ENCODE data around the gene LAPTM5. TPM values are rescaled to one million over a fixed set of nuclear protein-coding genes. Genes with fewer than 3 reads are reported as not detected.

The LAPTM5 gene
- total RNA-seq, 1 donor from 2014 or later = 214 TPM

DNA sequence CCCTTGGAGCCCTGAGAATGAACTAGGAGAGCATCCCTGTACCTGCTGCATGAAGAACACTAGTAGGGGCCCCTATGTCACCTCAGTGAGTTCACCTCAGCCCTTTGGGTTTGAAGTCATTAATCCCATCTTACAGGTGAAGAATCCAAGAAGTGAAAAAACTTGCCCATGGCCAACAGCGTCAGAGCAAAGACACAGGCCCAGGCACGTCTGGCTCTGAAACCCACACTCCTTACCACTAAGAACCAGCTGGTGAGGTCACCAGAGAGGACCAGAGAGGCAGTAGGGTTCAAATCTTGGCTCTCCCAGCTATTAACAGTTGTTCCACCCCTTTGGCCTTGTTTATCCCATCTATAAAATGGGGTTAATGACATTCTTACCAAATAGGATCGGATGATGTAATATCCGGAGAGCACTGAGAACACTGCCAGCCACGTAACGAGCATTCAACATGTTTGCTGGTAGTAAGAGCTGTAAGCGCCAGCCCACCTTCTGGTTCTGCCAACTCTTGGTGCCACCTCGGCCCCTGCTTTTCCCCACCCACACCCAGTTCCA, 43.0 kb downstream of the LAPTM5 start:
- H3K27ac Mint-ChIP-seq = no peak overlapping the region
- peaks cover 5% of the 10 kb centered on the region for H3K27me3 Mint-ChIP-seq (ENCODE audit: insufficient read depth)
- intact Hi-C loops (cut with micrococcal nuclease) = loop anchor here (10.0 kb wide), 1 partner anchor 1010 kb away; no protein-coding TSS in a partner anchor

DNA sequence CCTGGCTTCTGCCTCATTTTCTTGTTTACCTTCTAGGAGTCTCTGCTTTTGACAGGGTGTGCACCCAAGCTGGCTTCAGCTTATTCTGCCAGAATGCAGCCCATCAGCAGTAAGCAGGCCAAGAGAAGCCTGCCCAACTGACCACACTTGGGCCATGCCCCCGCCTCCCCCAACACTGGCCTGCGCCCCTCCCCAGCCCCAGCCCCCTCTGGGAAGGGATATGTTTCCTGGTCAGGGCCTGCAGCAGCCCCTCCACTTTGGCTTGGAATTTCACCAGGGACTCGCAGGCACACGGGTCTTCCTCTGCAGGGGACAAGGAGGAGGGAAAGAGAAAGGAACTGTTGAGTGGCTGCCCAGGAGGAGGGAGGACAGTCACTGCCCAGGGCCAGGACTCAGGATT, 43.5 kb downstream of the LAPTM5 start:
- no peaks in the 10 kb centered on the region for H3K36me3 Mint-ChIP-seq (ENCODE audit: low read depth)
- H3K27me3 Mint-ChIP-seq (ENCODE audit: insufficient read depth) = peaks cover 7% of the 10 kb centered on the region

More for the DNA sequence above, 43.0 kb downstream of the LAPTM5 start:
- DNase-seq (ENCODE audit: low spot score) = no peak
- H3K9me3 Mint-ChIP-seq = peaks cover 11% of the 10 kb centered on the region
- H3K4me1 Mint-ChIP-seq (ENCODE audit: low read depth) = peaks cover 18% of the 10 kb centered on the region
- no peak overlapping the region for H3K4me3 Mint-ChIP-seq
- no peaks in the 10 kb centered on the region for H3K36me3 Mint-ChIP-seq (ENCODE audit: low read depth)

DNA sequence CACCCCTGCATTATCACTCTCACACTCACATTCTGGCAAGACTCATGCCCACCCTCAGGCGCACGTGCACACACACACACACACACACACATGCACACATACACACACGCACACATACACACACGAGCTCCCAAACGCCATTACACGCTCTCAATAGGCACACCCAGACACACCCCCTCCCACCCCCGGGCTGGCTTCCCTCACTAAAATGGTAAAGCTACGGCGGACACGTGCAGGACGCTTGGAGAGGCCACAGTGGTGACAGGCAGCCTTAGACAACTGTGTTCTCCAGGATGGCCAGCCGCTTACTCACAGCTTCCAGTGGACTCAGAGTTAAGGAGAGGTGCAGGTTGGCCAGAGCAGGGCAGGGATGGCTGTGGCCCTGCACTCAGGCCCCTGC, 44.3 kb downstream of the LAPTM5 start:
- no peak overlapping the region for H3K4me3 Mint-ChIP-seq
- intact Hi-C loops (cut with micrococcal nuclease) = loop anchor here (10.0 kb wide), 1 partner anchor 1009 kb away; no protein-coding TSS in a partner anchor
- H3K27me3 Mint-ChIP-seq (ENCODE audit: insufficient read depth) = peaks cover 6% of the 10 kb centered on the region
- H3K27ac Mint-ChIP-seq = no peak overlapping the region
- peaks cover 11% of the 10 kb centered on the region for H3K9me3 Mint-ChIP-seq
- no peak for DNase-seq (ENCODE audit: low spot score)
- peaks cover 15% of the 10 kb centered on the region for H3K4me1 Mint-ChIP-seq (ENCODE audit: low read depth)
- no peaks in the 10 kb centered on the region for H3K36me3 Mint-ChIP-seq (ENCODE audit: low read depth)

More for the DNA sequence above, 43.5 kb downstream of the LAPTM5 start:
- Mint-ChIP-seq H3K4me3 (no peak overlapping the region), H3K27ac (no peak overlapping the region), H3K4me1 (ENCODE audit: low read depth) (peaks cover 15% of the 10 kb centered on the region), H3K9me3 (peaks cover 11% of the 10 kb centered on the region)
- intact Hi-C loops (cut with micrococcal nuclease) = loop anchor here (10.0 kb wide), 1 partner anchor 1009 kb away; no protein-coding TSS in a partner anchor
- DNase-seq (ENCODE audit: low spot score) = no peak

GRCh38 chr1:30712583-30712982, 45.0 kb downstream of the LAPTM5 start:
- Mint-ChIP-seq H3K9me3 (peaks cover 11% of the 10 kb centered on the region), H3K27ac (no peak overlapping the region), H3K4me3 (no peak overlapping the region), H3K27me3 (ENCODE audit: insufficient read depth) (peaks cover 8% of the 10 kb centered on the region), H3K4me1 (ENCODE audit: low read depth) (peaks cover 10% of the 10 kb centered on the region), H3K36me3 (ENCODE audit: low read depth) (no peaks in the 10 kb centered on the region)
- no peak for DNase-seq (ENCODE audit: low spot score)
- intact Hi-C loops (cut with micrococcal nuclease) = loop anchor here (10.0 kb wide), 1 partner anchor 1008 kb away; no protein-coding TSS in a partner anchor

DNA sequence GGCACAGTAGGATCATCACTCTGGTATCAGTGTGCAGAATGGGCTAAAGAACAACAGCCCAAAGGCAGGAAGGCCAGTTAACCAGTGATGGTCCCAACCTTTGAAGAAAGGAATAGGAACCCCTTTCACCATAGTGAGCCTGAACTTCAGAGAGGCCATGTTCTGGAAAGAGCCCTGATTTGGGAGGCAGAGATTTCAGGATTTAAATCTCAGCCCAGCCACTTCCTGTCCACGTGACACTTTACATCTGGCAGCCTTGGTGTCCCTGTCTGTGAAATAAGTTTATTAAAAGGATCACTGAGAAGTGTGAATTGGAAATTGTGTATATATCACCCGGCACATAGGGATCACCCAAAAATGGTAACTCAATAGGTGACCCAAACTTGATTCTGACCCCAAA, 47.2 kb downstream of the LAPTM5 start:
- no peaks in the 10 kb centered on the region for H3K36me3 Mint-ChIP-seq (ENCODE audit: low read depth)
- H3K27me3 Mint-ChIP-seq (ENCODE audit: insufficient read depth) = peaks cover 8% of the 10 kb centered on the region
- intact Hi-C loops (cut with micrococcal nuclease) = loop anchor here (10.0 kb wide), 1 partner anchor 1006 kb away; no protein-coding TSS in a partner anchor
- no peaks in the 10 kb centered on the region for H3K4me1 Mint-ChIP-seq (ENCODE audit: low read depth)
- no peak for DNase-seq (ENCODE audit: low spot score)
- peaks cover 1% of the 10 kb centered on the region for H3K9me3 Mint-ChIP-seq
- no peak overlapping the region for H3K4me3 Mint-ChIP-seq
- H3K27ac Mint-ChIP-seq = no peak overlapping the region

DNA sequence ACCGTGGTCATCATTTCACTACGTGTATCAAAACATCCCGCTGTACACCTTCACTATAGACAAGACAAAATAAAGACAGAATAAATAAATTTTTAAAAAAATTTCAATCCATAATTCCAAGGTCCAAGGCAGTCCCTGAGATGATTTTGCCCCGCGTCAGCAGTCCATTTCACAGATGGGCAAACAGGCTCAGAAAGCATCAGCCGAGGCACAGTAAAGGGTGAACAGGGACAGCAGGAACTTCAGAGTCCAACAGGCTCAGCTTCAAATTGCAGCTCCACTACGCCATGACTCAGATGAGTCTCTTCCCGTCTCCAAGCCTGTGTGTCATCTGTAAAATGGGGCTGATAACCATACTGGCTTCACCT, 49.2 kb downstream of the LAPTM5 start:
- H3K4me3 Mint-ChIP-seq = no peak overlapping the region

DNA sequence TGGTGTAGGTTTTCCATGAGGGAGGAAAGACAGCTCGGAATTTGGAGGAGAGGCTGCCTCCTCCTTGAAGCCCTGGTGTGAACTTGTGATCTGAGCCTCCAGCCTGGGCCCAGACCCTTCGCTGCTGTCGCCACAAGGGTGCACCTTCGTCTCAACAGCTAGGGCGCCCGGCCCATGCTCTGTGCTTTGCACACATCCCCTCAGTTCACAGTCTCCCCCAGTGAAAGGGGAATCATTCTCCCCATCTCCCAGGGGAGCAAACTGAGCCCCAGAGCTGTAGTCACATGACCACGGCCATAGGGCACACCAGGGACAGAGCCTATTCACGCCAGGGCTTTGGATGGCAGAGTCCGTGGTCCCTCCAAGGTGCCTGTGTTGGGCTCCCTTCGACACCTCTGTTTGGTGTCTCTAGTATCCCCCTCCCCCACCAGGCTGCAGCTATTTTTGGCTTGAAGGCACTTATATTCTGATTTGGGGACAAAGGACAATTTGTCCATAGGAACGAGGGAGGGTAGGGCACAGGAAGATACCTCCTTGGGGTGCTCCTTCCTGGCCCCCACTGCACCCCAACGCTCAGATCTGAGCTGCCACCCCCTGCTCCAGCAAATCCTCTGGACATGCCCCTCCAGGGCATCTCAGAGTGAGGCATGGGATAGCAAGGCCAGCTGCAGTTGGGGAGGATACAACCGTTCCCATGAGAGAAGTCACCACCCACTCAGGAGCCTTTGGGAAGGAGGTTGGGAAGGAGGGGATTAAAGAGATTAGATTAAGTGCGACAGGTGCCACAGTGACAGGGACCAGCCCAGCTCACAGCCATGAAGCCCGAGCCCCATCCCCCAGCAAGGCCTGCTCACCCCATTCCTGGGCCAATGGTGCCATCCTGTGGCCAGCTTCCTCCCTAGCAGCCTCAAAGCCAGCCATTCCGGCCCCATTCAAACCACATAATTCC, 49.9 kb downstream of the LAPTM5 start:
- no peaks in the 10 kb centered on the region for H3K36me3 Mint-ChIP-seq (ENCODE audit: low read depth)
- no peaks in the 10 kb centered on the region for H3K9me3 Mint-ChIP-seq
- H3K4me3 Mint-ChIP-seq = no peak overlapping the region
- H3K27ac Mint-ChIP-seq = no peak overlapping the region
- H3K27me3 Mint-ChIP-seq (ENCODE audit: insufficient read depth) = peaks cover 7% of the 10 kb centered on the region
- H3K4me1 Mint-ChIP-seq (ENCODE audit: low read depth) = no peaks in the 10 kb centered on the region
- intact Hi-C loops (cut with micrococcal nuclease) = loop anchor here (1.0 kb wide), 1 partner anchor 1471 kb away; the partner anchor contains the start of gene PTPRU
- peak; percentile 32 for DNase-seq (ENCODE audit: low spot score)

More for the DNA sequence above, 49.2 kb downstream of the LAPTM5 start:
- H3K9me3 Mint-ChIP-seq = no peaks in the 10 kb centered on the region
- DNase-seq (ENCODE audit: low spot score) = no peak
- no peak overlapping the region for H3K27ac Mint-ChIP-seq
- no peaks in the 10 kb centered on the region for H3K36me3 Mint-ChIP-seq (ENCODE audit: low read depth)
- peaks cover 7% of the 10 kb centered on the region for H3K27me3 Mint-ChIP-seq (ENCODE audit: insufficient read depth)
- H3K4me1 Mint-ChIP-seq (ENCODE audit: low read depth) = no peaks in the 10 kb centered on the region
- intact Hi-C loops (cut with micrococcal nuclease) = loop anchor here (1.0 kb wide), 1 partner anchor 1472 kb away; the partner anchor contains the start of gene PTPRU

GRCh38 chr1:30706528-30706927, 51.0 kb downstream of the LAPTM5 start:
- Mint-ChIP-seq H3K36me3 (ENCODE audit: low read depth) (no peaks in the 10 kb centered on the region), H3K27ac (no peak overlapping the region), H3K4me1 (ENCODE audit: low read depth) (no peaks in the 10 kb centered on the region), H3K27me3 (ENCODE audit: insufficient read depth) (peaks cover 7% of the 10 kb centered on the region), H3K9me3 (no peaks in the 10 kb centered on the region), H3K4me3 (no peak overlapping the region)
- no peak for DNase-seq (ENCODE audit: low spot score)
- intact Hi-C loops (cut with micrococcal nuclease) = no loop called here

DNA sequence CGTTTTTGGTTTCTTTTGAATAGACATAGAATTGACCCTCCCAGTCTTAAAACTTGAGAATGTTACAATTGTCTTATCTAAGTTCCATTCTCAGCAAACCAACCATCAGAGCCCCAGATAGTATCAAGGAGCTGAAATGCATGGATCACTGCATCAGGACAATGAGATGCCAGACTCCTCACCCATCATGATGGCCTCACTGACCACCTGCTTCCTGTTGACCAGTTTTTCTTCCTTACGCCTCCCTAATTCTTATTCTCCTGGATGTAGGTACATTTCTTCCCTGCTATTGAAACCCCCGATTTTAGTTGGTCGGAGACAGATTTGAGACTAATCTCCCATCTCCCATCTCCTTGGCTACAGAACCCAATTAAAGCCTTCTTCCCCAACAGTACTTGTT, 51.9 kb downstream of the LAPTM5 start:
- no peak for DNase-seq (ENCODE audit: low spot score)
- H3K4me1 Mint-ChIP-seq (ENCODE audit: low read depth) = no peaks in the 10 kb centered on the region
- peaks cover 7% of the 10 kb centered on the region for H3K27me3 Mint-ChIP-seq (ENCODE audit: insufficient read depth)
- intact Hi-C loops (cut with micrococcal nuclease) = no loop called here
- H3K27ac Mint-ChIP-seq = no peak overlapping the region
- no peak overlapping the region for H3K4me3 Mint-ChIP-seq
- H3K36me3 Mint-ChIP-seq (ENCODE audit: low read depth) = no peaks in the 10 kb centered on the region
- no peaks in the 10 kb centered on the region for H3K9me3 Mint-ChIP-seq

DNA sequence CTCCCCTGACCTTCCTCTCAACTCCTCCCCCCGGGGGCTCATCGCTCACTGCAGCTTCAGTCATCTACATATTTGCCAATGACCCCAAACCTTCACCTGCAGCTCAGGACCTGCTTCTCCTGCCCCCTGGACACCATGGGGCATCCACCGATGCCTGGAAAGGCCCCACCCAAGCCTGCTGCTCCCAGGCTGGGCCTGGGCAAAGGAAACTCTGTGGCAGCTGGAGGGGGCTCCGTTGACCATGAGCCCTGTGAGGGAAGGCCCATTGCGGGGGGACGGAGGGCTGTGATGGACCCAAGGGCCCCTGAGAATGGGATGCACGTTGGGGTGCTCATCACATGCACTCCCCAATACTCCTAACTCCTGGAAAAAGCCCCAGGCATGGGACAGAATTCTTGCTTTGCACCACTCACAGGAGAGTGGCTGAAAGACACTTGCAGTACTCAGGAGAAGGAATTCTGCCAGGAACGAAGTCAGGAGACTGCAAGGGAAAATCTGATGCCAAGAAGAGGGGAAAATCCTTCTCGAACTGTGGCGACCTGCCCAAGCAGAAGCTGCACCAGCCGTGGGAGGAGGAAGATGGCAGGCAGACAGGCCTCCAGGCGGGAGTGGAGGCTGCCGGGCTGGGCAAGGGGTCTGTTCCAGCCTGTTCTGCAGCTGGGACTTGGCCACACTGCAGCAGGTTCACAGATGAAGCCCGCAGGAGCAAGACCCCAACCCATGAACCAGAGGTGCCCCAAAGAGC, 52.6 kb downstream of the LAPTM5 start:
- no peak for DNase-seq (ENCODE audit: low spot score)
- H3K27me3 Mint-ChIP-seq (ENCODE audit: insufficient read depth) = peaks cover 7% of the 10 kb centered on the region
- intact Hi-C loops (cut with micrococcal nuclease) = no loop called here
- no peak overlapping the region for H3K27ac Mint-ChIP-seq
- H3K4me3 Mint-ChIP-seq = no peak overlapping the region
- H3K9me3 Mint-ChIP-seq = no peaks in the 10 kb centered on the region
- no peaks in the 10 kb centered on the region for H3K4me1 Mint-ChIP-seq (ENCODE audit: low read depth)
- no peaks in the 10 kb centered on the region for H3K36me3 Mint-ChIP-seq (ENCODE audit: low read depth)

DNA sequence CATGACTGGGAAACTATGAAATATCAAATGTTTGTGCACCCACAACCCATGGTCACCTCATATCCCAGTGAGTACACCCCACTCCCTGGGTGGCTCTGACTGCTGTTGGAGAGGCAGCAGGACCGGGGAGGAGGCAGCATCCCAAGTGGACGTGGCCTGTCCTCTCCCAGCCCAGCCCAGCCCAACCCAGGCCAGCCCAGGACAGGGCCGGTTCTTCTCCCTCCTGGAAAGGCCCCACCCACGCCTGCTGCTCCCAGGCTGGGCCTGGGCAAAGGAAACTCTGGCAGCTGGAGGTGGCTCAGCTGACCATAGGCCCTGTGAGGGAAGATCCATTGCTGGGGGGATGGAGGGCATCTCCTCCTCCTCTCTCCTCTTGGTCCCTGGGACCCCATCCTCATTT, 53.3 kb downstream of the LAPTM5 start:
- no peak for DNase-seq (ENCODE audit: low spot score)
- Mint-ChIP-seq H3K9me3 (no peaks in the 10 kb centered on the region), H3K27me3 (ENCODE audit: insufficient read depth) (peaks cover 2% of the 10 kb centered on the region), H3K36me3 (ENCODE audit: low read depth) (no peaks in the 10 kb centered on the region), H3K4me1 (ENCODE audit: low read depth) (no peaks in the 10 kb centered on the region), H3K27ac (no peak overlapping the region), H3K4me3 (no peak overlapping the region)
- intact Hi-C loops (cut with micrococcal nuclease) = no loop called here

DNA sequence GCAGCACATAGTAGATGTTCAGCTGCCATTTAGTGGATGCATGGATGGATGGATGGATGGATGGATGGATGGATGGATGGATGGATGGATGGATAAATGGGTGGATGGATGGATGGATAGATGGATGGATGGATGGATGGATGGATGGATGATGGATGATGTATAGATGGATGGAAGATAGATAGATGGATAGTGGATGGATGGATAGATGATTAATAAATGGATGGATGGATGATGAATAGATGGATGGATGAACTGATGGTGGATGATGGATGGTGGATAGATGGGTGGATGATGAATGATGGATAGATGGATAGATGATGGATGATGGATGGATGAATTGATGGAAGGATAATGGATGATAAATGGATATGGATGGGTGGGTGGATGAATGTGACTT, 54.8 kb downstream of the LAPTM5 start:
- Mint-ChIP-seq H3K27me3 (ENCODE audit: insufficient read depth) (no peaks in the 10 kb centered on the region), H3K4me1 (ENCODE audit: low read depth) (no peaks in the 10 kb centered on the region), H3K36me3 (ENCODE audit: low read depth) (no peaks in the 10 kb centered on the region), H3K27ac (no peak overlapping the region), H3K4me3 (no peak overlapping the region), H3K9me3 (no peaks in the 10 kb centered on the region)
- no peak for DNase-seq (ENCODE audit: low spot score)
- intact Hi-C loops (cut with micrococcal nuclease) = no loop called here
